GM12801 (cell line): ENCODE data around the gene ZNF638.

ENCODE experiments used
- TF ChIP-seq, protein P1 (sequence below): IDR thresholded peaks from one replicate; pipeline ENCODE4 v1.5.1; 2011; ENCODE audit warnings: control low read depth; ENCODE audit not compliant: insufficient read length; ENCODE audit errors: extremely low read depth

ZNF638 gene

GRCh38 chr2:71337776-71338175, 6.2 kb downstream of the ZNF638 start:
- TF ChIP-seq, protein P1, sequence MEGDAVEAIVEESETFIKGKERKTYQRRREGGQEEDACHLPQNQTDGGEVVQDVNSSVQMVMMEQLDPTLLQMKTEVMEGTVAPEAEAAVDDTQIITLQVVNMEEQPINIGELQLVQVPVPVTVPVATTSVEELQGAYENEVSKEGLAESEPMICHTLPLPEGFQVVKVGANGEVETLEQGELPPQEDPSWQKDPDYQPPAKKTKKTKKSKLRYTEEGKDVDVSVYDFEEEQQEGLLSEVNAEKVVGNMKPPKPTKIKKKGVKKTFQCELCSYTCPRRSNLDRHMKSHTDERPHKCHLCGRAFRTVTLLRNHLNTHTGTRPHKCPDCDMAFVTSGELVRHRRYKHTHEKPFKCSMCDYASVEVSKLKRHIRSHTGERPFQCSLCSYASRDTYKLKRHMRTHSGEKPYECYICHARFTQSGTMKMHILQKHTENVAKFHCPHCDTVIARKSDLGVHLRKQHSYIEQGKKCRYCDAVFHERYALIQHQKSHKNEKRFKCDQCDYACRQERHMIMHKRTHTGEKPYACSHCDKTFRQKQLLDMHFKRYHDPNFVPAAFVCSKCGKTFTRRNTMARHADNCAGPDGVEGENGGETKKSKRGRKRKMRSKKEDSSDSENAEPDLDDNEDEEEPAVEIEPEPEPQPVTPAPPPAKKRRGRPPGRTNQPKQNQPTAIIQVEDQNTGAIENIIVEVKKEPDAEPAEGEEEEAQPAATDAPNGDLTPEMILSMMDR: no peak

DNA sequence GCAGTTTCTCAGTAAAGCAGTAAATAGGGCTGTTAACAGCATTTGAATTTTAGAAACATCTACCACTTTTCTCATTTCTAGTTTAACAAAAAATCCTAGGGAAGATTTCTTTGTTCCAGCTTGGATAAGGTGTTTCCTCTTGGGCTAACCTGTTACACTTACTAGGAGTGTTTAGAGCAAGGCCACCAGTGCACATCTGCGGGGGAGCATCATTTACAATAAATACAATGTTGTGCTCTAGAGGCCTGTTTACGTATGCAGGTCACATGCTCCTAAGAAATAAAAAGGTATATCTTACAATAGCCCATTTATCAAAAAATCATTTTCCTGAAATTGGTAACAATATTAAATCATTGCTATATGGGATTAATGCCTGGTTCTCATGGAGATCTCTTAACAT, 8.1 kb downstream of the ZNF638 start:
- TF ChIP-seq, protein P1: no peak

- TF ChIP-seq, protein P1: no peak
Observed at GRCh38 chr2:71340176-71340575, 8.6 kb downstream of the ZNF638 start.

DNA sequence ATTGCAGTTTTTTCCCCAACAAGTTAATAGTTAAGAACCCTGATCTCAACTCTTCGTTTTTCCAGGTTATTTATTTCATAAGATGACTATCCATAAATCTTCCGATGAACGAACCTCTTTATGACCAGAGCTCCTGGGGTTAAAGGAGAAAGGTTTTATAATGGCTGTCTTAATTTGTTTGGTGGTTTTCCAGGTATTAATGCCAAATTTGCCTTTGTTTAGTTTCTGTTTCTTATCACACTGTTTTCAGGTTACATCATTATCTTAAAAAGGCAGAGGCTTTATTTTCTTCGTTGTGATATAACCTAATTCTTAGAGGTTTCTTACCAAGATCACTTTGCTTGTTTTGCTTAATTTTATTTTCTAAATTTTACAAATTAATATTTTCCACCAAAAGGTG, 10.1 kb downstream of the ZNF638 start:
- TF ChIP-seq, protein P1: no peak

DNA sequence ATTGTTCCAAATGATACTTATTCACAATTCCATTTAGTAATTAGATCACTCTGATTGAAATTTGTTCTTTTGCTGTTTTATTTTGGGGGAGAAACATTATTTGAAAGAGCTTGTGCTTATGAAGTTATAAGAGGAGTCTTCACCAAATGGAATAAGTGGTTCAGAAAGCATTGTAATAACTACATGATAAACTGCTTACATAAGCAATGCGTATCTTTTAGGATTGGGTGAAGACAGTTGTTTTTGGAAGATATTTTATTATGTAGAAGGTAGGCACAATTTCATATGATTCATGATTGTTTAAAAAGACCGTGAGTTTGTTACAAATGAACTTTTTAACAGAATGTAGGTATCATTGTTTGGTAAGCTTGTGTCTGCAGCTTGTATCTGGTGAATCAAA, 14.5 kb downstream of the ZNF638 start:
- TF ChIP-seq, protein P1: no peak

GRCh38 chr2:71347517-71347916, 15.9 kb downstream of the ZNF638 start:
- TF ChIP-seq, protein P1: no peak

GRCh38 chr2:71348302-71348701, 16.7 kb downstream of the ZNF638 start:
- TF ChIP-seq, protein P1: no peak

- TF ChIP-seq, protein P1: no peak
Observed at GRCh38 chr2:71353248-71353647, 21.7 kb downstream of the ZNF638 start.
